ENCODE measurements around the gene MAP3K19. TPM values are rescaled to one million over a fixed set of nuclear protein-coding genes. Genes with fewer than 3 reads are reported as not detected.

MAP3K19 gene
- total RNA-seq, 1 experiment from 2014 or later: not detected

DNA sequence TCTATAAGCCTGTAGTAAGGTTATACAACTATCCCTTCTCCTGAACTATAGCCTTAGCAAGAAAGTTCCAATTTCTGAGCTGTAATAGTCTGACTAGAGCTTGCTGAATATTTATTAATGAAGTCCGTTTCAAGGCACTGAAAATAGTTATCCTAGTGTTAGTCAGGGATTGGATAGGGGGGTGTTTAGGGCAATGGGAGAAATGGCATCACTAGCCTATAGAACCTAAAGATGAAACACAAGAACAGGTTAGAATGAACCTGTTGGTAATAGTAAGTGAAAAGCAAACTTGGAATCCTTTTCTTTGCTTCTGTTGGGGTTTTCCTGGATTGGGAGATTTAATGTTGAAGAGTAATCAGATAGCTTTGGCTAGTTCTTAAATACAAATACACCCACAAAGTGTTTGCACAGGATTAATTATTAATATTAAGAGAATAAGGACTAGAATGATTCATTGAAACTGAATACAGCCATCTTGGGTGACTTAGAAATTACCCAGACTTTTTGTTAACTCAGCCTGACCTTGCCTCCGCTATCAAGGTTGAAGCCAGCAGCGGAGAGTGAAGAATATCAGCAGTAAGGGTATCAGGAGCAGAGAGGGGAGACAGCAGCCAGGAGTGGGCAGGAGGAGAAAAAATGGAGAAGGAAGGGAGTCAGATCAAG is 114.3 kb downstream of the MAP3K19 start:
- Histone ChIP-seq H3K79me2 (ENCODE audit: insufficient read depth, low read length) (peaks cover 100% of the 10 kb centered on the region), H3K4me1 (ENCODE audit: control insufficient read depth in 1 of 2, insufficient read depth in 2 of 2, low read length in 2 of 2) (no peaks in the 10 kb centered on the region), H3K9me2 (ENCODE audit: insufficient read depth) (no peaks in the 10 kb centered on the region), H3K9me3 (ENCODE audit: control insufficient read depth in 1 of 2, insufficient read depth in 1 of 2, low read depth in 1 of 2, low read length in 2 of 2) (no peaks in the 10 kb centered on the region), H3K27me3 (ENCODE audit: insufficient read depth, low read length) (no peaks in the 10 kb centered on the region), H2AFZ (ENCODE audit: low read depth, low read length, poor library complexity, severe bottlenecking) (no peak overlapping the region), H3K4me2 (ENCODE audit: low read length) (no peak overlapping the region), H3K36me3 (ENCODE audit: control insufficient read depth in 1 of 2, insufficient read depth in 2 of 2, low read length in 2 of 2) (0 out of 4 replicates have a peak, but pooled peaks cover 2 to 11% of the 10 kb centered on the region in 2 experiments), H4K20me1 (ENCODE audit: insufficient read depth) (peaks cover 38% of the 10 kb centered on the region), H3K9ac (ENCODE audit: low read length) (no peak overlapping the region), H3K4me3 (replicated peaks in 1 of 2; ENCODE audit: low read depth in 1 of 2, low read length in 2 of 2) (no peak overlapping the region), H3K27ac (ENCODE audit: low read depth, low read length) (no peak overlapping the region)
- DNase-seq (ENCODE audit: low read depth, low spot score): no peak
- no TSS peak for BruUV-seq (replicated peaks)
- ChIA-PET RAD21 (ENCODE audit: low non-redundant PET in 1 of 2, low total read pairs in 2 of 2, uncharacterized antibody in 2 of 2, unreplicated experiment in 2 of 2) (no interaction called here), CTCF (no interaction called here), POLR2A (no interaction called here)
- TF ChIP-seq SIN3A (IDR thresholded peaks at IDR 0.05; ENCODE audit: low read depth) (no peak), ELF1 (IDR thresholded peaks at IDR 0.05; ENCODE audit: borderline replicate concordance, low read depth) (no peak), ZNF274 (IDR thresholded peaks at IDR 0.05; ENCODE audit: low read depth, low read length) (no peak), SRF (IDR thresholded peaks at IDR 0.05; ENCODE audit: low read depth) (no peak), CEBPB (IDR thresholded peaks at IDR 0.05; ENCODE audit: low read depth) (no peak), CBX3 (IDR thresholded peaks at IDR 0.05; ENCODE audit: low read depth) (no peak), ZFX (IDR thresholded peaks at IDR 0.05) (no peak), YY1 (IDR thresholded peaks at IDR 0.05; ENCODE audit: extremely low read depth, insufficient replicate concordance, low read depth, low read length) (no peak), SP1 (IDR thresholded peaks at IDR 0.05; ENCODE audit: low read depth) (no peak)
- TF ChIP-seq, protein P1, sequence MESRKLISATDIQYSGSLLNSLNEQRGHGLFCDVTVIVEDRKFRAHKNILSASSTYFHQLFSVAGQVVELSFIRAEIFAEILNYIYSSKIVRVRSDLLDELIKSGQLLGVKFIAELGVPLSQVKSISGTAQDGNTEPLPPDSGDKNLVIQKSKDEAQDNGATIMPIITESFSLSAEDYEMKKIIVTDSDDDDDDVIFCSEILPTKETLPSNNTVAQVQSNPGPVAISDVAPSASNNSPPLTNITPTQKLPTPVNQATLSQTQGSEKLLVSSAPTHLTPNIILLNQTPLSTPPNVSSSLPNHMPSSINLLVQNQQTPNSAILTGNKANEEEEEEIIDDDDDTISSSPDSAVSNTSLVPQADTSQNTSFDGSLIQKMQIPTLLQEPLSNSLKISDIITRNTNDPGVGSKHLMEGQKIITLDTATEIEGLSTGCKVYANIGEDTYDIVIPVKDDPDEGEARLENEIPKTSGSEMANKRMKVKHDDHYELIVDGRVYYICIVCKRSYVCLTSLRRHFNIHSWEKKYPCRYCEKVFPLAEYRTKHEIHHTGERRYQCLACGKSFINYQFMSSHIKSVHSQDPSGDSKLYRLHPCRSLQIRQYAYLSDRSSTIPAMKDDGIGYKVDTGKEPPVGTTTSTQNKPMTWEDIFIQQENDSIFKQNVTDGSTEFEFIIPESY (IDR thresholded peaks at IDR 0.05; ENCODE audit: extremely low read depth, insufficient replicate concordance, low read length): no peak
- TF ChIP-seq, protein P2, sequence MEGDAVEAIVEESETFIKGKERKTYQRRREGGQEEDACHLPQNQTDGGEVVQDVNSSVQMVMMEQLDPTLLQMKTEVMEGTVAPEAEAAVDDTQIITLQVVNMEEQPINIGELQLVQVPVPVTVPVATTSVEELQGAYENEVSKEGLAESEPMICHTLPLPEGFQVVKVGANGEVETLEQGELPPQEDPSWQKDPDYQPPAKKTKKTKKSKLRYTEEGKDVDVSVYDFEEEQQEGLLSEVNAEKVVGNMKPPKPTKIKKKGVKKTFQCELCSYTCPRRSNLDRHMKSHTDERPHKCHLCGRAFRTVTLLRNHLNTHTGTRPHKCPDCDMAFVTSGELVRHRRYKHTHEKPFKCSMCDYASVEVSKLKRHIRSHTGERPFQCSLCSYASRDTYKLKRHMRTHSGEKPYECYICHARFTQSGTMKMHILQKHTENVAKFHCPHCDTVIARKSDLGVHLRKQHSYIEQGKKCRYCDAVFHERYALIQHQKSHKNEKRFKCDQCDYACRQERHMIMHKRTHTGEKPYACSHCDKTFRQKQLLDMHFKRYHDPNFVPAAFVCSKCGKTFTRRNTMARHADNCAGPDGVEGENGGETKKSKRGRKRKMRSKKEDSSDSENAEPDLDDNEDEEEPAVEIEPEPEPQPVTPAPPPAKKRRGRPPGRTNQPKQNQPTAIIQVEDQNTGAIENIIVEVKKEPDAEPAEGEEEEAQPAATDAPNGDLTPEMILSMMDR (IDR thresholded peaks at IDR 0.05 in 2 of 3, conservative IDR thresholded peaks at IDR 0.05 in 1 of 3; ENCODE audit: borderline replicate concordance in 1 of 3, insufficient read depth in 1 of 3, low read depth in 2 of 3, low read length in 2 of 3): no peak
- intact Hi-C loops (cut with micrococcal nuclease): no loop called here
- no peak for ATAC-seq

Measured in HCT116 (cell line).